Heart right ventricle (tissue), 16 donors: ENCODE data around the gene ERF. TPM values are rescaled to one million over a fixed set of nuclear protein-coding genes. Genes with fewer than 3 reads are reported as not detected.

Source experiments
- ATAC-seq, 8 donors: fragments of 200-7000 bp; cut with Tn5 transposase; one replicate each; pipeline ENCODE4 v1.9.1; 2020; ENCODE audit warnings: mild to moderate bottlenecking in 8 of 8, moderate library complexity in 8 of 8, moderate number of reproducible peaks in 1 of 8
- DNase-seq, 2 donors: peaks; one replicate each; pipeline ENCODE4 v3.0.0-alpha.2; 2020
- H3K27ac ChIP-seq, 10 donors: fragments of 200-600 bp; sonication (generic) in 2 of 10; one replicate each; pipeline versions ENCODE4 v1.5.0 to v1.8.0; 2020 to 2022; ENCODE audit warnings: mild to moderate bottlenecking in 3 of 10
- H3K27me3 ChIP-seq, 7 donors: fragments of 200-600 bp; one replicate each; pipeline ENCODE4 v1.8.0; 2021 to 2022; ENCODE audit warnings: mild to moderate bottlenecking in 2 of 7
- H3K36me3 ChIP-seq, 9 donors: fragments of 200-600 bp; sonication (generic) in 1 of 9; one replicate each; pipeline versions ENCODE4 v1.5.0 to v1.8.0; 2020 to 2022; ENCODE audit warnings: mild to moderate bottlenecking in 2 of 9
- H3K4me1 ChIP-seq, 9 donors: fragments of 200-600 bp; sonication (generic) in 1 of 9; one replicate each; pipeline versions ENCODE4 v1.5.0 to v1.8.0; 2020 to 2022; ENCODE audit warnings: mild to moderate bottlenecking in 4 of 9
- H3K4me3 ChIP-seq, 10 donors: fragments of 200-600 bp; sonication (generic) in 2 of 10; one replicate each; pipeline versions ENCODE4 v1.5.0 to v1.8.0; 2020 to 2022; ENCODE audit warnings: mild to moderate bottlenecking in 7 of 10, moderate library complexity in 2 of 10
- H3K9me3 ChIP-seq, 11 donors: fragments of 200-600 bp in 10 of 11; sonication (generic) in 2 of 11; one replicate each; pipeline versions ENCODE4 v1.5.0 to v1.8.0; 2013 to 2022; ENCODE audit warnings: mild to moderate bottlenecking in 2 of 11, control low read depth in 1 of 11, moderate library complexity in 1 of 11
- CTCF ChIP-seq, 9 donors: fragments of 200-600 bp; sonication (generic) in 2 of 9; IDR thresholded peaks; one replicate each; pipeline versions ENCODE4 v1.5.0 to v1.8.0; 2021 to 2022; ENCODE audit warnings: antibody characterized with exemption in 9 of 9, mild to moderate bottlenecking in 5 of 9, moderate library complexity in 1 of 9
- WGBS, 2 donors: extraction: QIAGEN DNeasy Blood & Tissue Kit; methylation state at CpG; one replicate each; pipeline ENCODE4 v1.1.7; 2013; ENCODE audit warnings: inconsistent platforms in 1 of 2; 5-methylcytosine and 5-hydroxymethylcytosine counted together
- intact Hi-C, 10 donors: fragments of 100-400 bp; cut with DNase I; formaldehyde crosslinking; loops; one replicate each; pipeline versions ENCODE4 v1.11.1 to v1.14.2; 2022
- polyA plus RNA-seq, 2 donors: library from polyadenylated mRNA; stranded (reverse); fragments of 200-250 nt; gene quantifications; one replicate each; pipeline ENCODE4 v1.2.3, GENCODE V29; 2013
- total RNA-seq, 10 donors: library from RNA; stranded (reverse); fragmentation: NEBNext Ultra II Directional in 3 of 10; extraction: Animal tissue kit (Norgen Biotek cat#: 25700) in 3 of 10; gene quantifications; one replicate each; pipeline versions ENCODE4 v1.2.1 to v1.2.4, GENCODE V29; 2021 to 2023
- donor health status: Arrhythmogenic right ventricular cardiomyopathy.
- donor health status: ischemic (EF 13 %, LVEDD 7.1; RV severe dilation, severe dysfunction).
- donor health status: healthy with polysubstance abuse.
- donor health status: DM: no; HTN: yes; CAD: no.
- donor health status: DM: no; HTN: no; CAD: no.
- donor health status: ischemic (EF 25% LVEDD 6.9; RV normal size, moderate dysfunction).
- donor health status: ischemic (EF 25% LVEDD 5.7; RV mildly dilated, moderate dysfunction).
- donor health status: healthy.
- donor health status: DM: yes; HTN: yes; CAD: no.
- donor health status: Ischemic cardiomyopathy.
- donor health status: ischemic (EF 35%, LVEDD 5.7; RV mildly dilated, moderate dysfunction).
- donor health status: nonischemic (EF 11% LVEDD 7.7; RV severe dilation, severe dysfunction).
- donor health status: DM: yes; HTN: yes; CAD: no.
- donor health status: PGD.
- donor health status: ischemic (EF 29% LVEDD 5.4; RV normal size, mild dysfunction).
- donor health status: nonischemic (EF 23%, LVEDD 6.1; RV moderate dilation, normal function).

Gene ERF
- total and polyA plus RNA-seq, 12 donors = 29.8 to 49.0 (median 32.9) TPM

DNA sequence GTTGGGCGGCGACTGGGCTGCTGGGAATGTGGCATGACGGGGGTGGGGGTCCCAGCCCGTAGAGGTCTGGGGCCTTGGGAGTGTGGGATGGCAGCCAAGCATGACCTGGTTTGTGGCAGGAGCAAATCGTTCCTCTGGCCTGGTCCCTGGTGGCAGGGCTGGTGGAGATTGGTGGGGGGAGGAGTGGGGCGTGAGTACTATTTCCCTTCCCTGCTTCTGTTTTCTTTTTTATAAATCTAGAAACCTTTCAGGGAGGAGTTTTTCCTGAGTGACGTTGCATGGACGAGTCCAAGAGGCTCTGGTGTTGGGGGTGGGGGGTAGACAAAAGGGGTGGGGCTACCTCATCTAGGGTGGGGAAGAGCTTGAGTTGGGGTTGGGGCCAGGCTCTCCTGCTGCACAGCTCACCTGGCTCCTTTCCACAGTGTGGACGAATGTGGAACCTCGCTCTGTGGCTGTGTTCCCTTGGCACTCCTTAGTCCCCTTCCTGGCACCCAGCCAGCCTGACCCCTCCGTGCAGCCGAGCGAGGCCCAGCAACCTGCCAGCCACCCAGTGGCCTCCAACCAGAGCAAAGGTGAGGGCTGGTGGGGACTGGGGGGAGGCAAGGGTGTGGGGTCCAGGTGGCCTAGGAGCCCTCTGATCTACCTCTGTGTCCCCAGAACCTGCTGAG lies 31.6 kb upstream of the ERF start:
- peak in 3 of 8 donors; percentile 0 to 1 (median 1) for ATAC-seq
- Histone ChIP-seq H3K36me3 (peaks cover 0 to 49% (median 46%) of the 10 kb centered on the region in 9 donors), H3K27ac (peak overlapping the region in 9 of 10 donors; percentile 56 to 99 (median 86)), H3K4me3 (peak overlapping the region in 7 of 10 donors; percentile 17 to 74 (median 67)), H3K27me3 (no peaks in the 10 kb centered on the region), H3K4me1 (peaks cover 20 to 48% (median 45%) of the 10 kb centered on the region in 9 donors), H3K9me3 (no peaks in the 10 kb centered on the region)
- WGBS, 2 donors = 10 to 11% methylated on average over 13 of the region's 13 CpGs
- DNase-seq = peak; percentile 54 to 57
- intact Hi-C loops = no loop called here
- no peak for TF ChIP-seq CTCF (IDR thresholded peaks at IDR 0.05)

GRCh38 chr19:42285988-42286348 lies 31.0 kb upstream of the ERF start:
- Histone ChIP-seq H3K4me3 (peak overlapping the region in 8 of 10 donors; percentile 17 to 74 (median 67)), H3K27ac (peak overlapping the region in 9 of 10 donors; percentile 56 to 99 (median 86)), H3K4me1 (peaks cover 25 to 54% (median 50%) of the 10 kb centered on the region in 9 donors), H3K27me3 (no peaks in the 10 kb centered on the region), H3K36me3 (peaks cover 0 to 44% (median 41%) of the 10 kb centered on the region in 9 donors), H3K9me3 (no peaks in the 10 kb centered on the region)
- no peak for ATAC-seq
- no peak for TF ChIP-seq CTCF (IDR thresholded peaks at IDR 0.05)
- intact Hi-C loops = no loop called here
- 14 to 25% methylated on average over 6 of the region's 6 CpGs for WGBS, 2 donors
- no peak for DNase-seq

DNA sequence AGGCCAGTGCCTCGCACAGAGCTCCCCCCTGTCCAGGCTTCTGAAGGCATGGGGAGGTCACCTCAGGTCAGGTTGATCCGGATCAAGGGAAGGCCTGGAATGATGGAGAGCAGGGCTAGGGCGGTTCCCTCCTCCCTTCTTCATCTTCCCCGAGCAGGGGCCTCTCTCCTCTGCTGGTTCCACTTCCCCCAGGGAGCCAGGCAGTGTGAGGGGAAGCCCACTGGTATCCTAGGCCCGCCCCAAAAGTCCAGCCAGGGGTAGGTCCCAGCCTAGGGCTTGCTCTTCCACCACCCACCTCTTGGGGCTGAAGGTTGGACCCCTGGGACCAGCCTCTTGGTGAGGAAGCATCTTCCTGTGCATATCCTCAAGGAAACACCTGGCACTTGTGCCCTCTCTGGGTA lies 30.6 kb upstream of the ERF start:
- Histone ChIP-seq H3K27me3 (no peaks in the 10 kb centered on the region), H3K36me3 (peaks cover 0 to 40% (median 37%) of the 10 kb centered on the region in 9 donors), H3K4me1 (peaks cover 26 to 58% (median 52%) of the 10 kb centered on the region in 9 donors), H3K27ac (peak overlapping the region in 9 of 10 donors; percentile 56 to 99 (median 86)), H3K9me3 (no peaks in the 10 kb centered on the region), H3K4me3 (peak overlapping the region in 9 of 10 donors; percentile 56 to 88 (median 67))
- WGBS, 2 donors = 15 to 21% methylated on average over 5 of the region's 5 CpGs
- TF ChIP-seq CTCF (IDR thresholded peaks at IDR 0.05) = no peak
- intact Hi-C loops = no loop called here
- DNase-seq (peak in 1 of 2 donors; percentile 29), ATAC-seq (no peak)

GRCh38 chr19:42284591-42285341 lies 29.8 kb upstream of the ERF start:
- Histone ChIP-seq H3K27me3 (no peaks in the 10 kb centered on the region), H3K4me3 (peak overlapping the region; percentile 9 to 88 (median 67)), H3K4me1 (peaks cover 26 to 61% (median 53%) of the 10 kb centered on the region in 9 donors), H3K9me3 (no peaks in the 10 kb centered on the region), H3K36me3 (peaks cover 0 to 32% (median 29%) of the 10 kb centered on the region in 9 donors), H3K27ac (peak overlapping the region; percentile 56 to 99 (median 86))
- 2 to 4% methylated on average over 41 of the region's 41 CpGs for WGBS, 2 donors
- intact Hi-C loops = loop anchor here in 2 of 10 donors (5.0 kb wide), 2 partner anchors 37 to 138 kb away; no protein-coding TSS in a partner anchor
- no peak for TF ChIP-seq CTCF (IDR thresholded peaks at IDR 0.05)
- DNase-seq = peak in 1 of 2 donors; percentile 27
- no peak for ATAC-seq
